Erythroblast (primary cell): ENCODE data around the gene AKAP13.

Experiments used
- GATA1 ChIP-seq: IDR thresholded peaks from 2 replicates; pipeline ENCODE4 v1.6.1; 2011; ENCODE audit warnings: low read depth, mild to moderate bottlenecking, control low read depth, low read length, moderate library complexity
- POLR2A ChIP-seq: IDR thresholded peaks from 2 replicates; pipeline ENCODE4 v1.6.1; 2011; ENCODE audit warnings: mild to moderate bottlenecking, low read length

DNA sequence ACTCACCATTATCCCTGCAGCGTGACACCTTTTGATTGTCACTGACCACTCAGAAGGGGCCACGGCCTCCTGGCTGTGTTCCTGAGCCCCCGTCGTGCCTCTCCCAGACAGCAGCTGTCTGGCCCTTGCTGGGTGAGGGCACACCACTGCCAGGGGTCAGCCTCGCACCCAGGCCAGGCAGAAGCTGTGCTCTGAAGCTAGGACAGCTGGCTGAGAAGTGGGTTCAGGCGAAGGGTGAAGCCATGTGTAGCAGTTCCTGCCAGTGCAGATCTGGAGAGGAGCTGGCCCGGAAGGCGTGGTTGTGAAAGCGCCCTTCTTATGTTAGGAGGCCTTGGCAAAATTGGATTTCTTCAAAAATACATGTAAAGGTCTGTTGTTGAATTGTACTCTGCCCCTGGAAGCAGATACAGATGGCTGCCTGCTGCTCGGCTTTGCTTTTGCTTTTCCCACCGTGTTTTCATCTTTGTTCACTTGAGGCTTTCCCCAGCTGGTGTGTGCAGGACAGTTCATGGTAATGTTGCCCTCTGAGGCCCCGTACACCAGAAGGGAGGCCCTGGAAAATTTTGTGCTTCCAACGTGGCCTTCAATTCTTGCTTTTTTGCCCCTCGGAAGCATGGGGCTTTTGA is 365.2 kb downstream of the AKAP13 start:
- no peak for TF ChIP-seq POLR2A
- no peak for TF ChIP-seq GATA1
